ENCODE results near the gene FBXO5.
A peak's percentile ranks its signal among the peaks of the same experiment; 100 is the strongest.
"Not testable (repeated sequence)": the region's sequence is repeated elsewhere in the genome, so short reads cannot be mapped to it uniquely, and the experiment has no call there.

Gene FBXO5

DNA sequence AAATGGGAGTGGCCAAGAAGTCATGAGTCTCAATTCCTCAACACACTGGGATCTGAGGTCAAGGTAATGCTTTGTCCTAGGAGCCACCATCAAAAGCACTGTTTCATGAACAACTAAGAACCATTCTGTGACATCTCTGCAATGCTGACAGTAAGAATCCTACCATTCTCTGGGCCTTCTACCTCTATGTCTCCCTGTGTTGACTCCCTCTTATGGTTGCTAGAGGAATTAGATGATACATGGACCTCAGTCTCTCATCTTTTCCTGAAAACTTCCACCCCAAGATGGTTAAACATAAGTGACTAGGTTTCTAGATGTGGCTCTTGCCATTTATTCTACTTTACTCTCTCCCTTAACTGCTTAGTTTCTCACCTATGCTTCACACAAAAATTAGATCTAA lies 10.6 kb upstream of the FBXO5 start:
- DNase-seq (ENCODE audit: low spot score): no peak

DNA sequence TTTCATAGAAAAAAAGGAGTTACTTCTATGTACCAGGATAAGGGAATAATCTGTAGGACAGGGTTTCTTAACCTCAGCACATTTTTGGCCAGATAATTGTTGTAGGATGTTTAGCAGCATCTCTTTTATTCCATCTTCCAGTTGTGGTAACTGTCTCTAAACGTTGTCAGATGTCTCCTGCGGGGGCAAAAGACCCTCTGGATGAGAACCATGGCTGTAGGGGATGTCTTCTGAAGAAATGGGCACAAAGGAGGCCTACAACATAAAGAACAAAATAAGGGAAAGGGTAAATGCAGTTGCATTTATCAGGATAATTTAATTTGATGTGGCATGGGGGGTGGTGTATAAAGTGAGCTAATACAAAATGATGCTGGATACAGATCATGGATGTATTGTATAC lies 4.1 kb upstream of the FBXO5 start:
- DNase-seq (ENCODE audit: low spot score): no peak

- not testable (repeated sequence) for DNase-seq (ENCODE audit: low spot score)
Observed at GRCh38 chr6:152985300-152985699, 2.5 kb upstream of the FBXO5 start.

GRCh38 chr6:152984513-152984872 lies 1.7 kb upstream of the FBXO5 start:
- peak; percentile 12 for DNase-seq (ENCODE audit: low spot score)

DNA sequence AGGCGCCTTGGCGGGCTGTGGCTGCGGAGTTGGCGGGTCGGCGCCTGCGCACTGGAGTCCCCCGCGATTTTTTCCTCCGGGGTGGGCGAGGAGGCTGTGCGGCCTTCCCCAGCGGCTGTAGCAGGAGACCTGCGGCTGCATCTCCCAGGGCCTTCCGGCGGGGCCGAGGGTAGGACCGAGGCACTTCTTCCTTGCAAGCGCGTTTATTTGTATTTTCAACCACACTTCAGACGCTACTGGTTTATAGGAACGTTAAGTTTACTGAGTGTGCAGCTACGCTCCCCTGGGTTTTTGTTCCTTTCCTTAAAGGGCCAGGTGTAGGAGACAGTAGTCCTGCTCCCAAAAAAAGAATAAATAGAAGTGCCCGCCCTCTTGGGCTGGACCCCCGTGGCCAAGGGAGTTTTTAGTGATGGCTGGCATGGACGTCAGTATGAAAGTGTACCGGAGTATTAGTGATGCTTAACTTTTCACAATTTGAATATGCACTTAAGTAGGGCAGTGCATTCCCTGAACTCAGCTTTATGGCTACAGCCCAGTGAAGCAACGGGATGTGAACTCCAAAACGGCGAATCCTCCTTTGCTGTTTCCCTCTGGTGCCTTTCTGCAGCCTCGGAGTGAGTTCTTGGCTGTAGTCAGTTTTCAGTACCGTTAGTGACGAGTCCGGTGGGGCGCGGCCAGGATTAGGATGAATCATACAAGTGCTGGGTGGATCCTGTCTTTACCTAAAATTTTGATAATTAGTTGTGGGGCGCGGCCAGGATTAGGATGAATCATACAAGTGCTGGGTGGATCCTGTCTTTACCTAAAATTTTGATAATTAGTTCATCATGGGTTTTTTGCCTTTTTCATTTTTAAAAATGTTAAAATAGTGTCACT lies 1.0 kb upstream of the FBXO5 start:
- DNase-seq (ENCODE audit: low spot score): peak; percentile 48

GRCh38 chr6:152981989-152982903 lies 595 bp downstream of the FBXO5 start:
- no peak for DNase-seq (ENCODE audit: low spot score)

GRCh38 chr6:152981219-152981618 lies 1.6 kb downstream of the FBXO5 start:
- no peak for DNase-seq (ENCODE audit: low spot score)

DNA sequence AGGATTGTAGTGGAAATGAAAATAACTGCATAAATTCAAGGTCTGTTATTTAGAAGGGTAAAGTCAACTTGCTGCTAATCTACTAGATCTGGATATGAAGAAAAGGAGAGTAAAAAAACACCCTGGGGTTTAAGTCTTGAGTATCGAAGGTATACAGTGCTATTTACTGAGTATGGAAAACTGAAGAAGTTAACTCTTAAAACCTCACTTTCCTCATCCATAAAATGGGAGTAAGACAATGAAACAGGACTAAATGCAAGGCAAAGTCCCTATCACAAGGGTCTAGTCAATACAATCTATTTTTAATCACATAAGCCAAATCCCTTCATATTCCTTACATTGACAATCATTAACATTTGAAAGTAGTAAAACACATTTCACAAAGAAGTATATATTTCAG lies 2.2 kb downstream of the FBXO5 start:
- DNase-seq (ENCODE audit: low spot score): no peak

- DNase-seq (ENCODE audit: low spot score): no peak
Observed at GRCh38 chr6:152979116-152979515, 3.7 kb downstream of the FBXO5 start.

- DNase-seq (ENCODE audit: low spot score): no peak
Observed at GRCh38 chr6:152978058-152978457, 4.8 kb downstream of the FBXO5 start.

DNA sequence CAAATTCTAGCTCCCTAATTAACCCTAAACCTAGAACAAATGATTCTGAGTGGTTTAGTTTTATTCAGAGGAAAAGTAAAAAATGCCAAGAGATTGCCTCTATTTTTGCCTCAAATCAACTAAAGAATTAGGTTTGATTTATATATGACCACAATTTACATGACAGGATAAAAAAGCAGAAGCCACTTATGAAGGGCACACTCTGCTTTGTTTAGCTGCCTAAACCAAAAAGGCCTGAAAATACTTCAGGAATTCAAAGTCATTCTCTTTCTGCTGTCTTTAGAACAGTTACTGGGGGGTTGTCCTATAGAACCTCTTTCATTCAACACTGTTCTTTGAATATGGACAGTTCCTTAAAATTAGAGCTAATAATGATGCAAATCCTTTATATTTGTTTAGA lies 5.3 kb downstream of the FBXO5 start:
- DNase-seq (ENCODE audit: low spot score): no peak

- DNase-seq (ENCODE audit: low spot score): no peak
Observed at GRCh38 chr6:152976749-152977148, 6.1 kb downstream of the FBXO5 start.

GRCh38 chr6:152975204-152975915 lies 7.5 kb downstream of the FBXO5 start:
- peak; percentile 64 for DNase-seq (ENCODE audit: low spot score)

DNA sequence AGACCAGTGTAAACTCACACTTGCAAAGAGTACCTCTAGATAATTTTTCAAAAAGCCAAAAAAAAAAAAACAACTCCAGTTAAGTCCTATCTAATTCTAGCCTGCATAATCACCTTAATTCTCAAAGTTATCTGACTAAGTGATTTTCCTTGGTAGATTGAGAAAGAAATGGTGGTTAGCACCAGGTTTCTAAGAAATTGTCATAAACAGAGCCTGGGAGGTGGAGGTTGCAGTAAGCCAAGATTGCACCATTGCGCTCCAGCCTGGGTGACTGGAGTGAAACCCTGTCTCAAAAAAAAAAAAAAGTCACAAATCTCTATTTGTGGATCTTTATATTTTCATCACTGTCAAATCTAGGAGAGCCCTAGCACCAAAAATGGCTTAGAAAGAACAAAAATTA lies 8.9 kb downstream of the FBXO5 start:
- no peak for DNase-seq (ENCODE audit: low spot score)

DNA sequence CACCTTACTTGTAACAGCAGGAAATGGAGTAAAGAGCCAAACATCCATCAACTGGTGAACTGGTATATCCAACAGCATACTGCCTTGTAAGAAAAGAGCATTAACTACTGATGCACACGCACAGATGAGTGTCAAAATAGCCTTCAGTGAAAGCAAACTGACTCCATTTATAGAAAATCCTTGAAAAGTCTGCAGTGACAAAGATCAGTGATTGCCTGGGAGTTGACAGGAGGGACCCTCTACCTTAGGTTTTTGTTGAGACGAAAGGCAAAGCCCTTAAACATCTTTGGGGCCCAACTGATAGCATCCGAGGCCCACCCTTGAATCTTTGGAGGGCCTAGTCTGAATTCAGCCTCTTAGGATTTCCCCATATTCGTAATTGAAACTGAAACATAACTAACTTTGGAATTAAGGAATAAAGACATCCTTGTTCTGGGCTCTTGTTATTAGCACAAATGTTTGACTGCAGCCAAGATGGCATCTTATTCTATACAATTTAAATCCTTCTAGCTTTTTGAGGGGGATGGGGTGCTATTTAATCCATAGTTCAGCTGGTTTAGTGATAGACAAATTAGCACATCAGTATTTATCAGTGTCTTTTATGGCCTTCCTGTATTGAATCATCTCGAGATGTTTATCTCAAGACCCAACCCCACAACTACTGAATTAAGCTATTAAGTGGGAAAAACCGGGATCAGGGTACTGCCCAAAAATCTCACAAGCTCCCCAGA lies 13.0 kb downstream of the FBXO5 start:
- DNase-seq (ENCODE audit: low spot score): no peak

DNA sequence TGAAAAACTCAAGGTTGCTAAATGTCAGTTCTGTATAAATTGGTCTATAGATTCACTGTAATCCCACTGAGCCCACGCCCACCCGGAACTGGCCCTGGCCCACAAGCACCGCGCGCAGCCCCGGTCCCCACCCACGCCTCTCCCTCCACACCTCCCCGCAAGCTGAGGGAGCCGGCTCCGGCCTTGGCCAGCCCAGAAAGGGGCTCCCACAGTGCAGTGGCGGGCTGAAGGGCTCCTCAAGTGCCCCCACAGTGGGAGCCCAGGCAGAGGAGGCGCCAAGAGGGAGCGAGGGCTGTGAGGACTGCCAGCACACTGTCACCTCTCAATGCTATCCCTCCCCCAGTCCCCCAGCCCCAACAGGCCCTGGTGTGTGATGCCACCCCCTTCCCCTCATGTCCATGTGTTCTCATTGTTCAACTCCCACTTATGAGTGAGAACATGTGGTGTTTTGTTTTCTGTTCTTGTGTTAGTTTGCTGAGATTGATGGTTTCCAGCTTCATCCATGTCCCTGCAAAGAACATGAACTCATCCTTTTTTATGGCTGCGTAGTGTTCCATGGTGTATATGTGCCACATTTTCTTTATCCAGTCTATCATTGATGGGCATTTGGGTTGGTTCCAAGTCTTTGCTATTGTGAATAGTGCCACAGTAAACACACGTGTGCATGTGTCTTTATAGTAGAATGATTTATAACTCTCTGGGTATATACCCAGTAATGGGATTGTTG lies 16.5 kb downstream of the FBXO5 start:
- not testable (repeated sequence) for DNase-seq (ENCODE audit: low spot score)

DNA sequence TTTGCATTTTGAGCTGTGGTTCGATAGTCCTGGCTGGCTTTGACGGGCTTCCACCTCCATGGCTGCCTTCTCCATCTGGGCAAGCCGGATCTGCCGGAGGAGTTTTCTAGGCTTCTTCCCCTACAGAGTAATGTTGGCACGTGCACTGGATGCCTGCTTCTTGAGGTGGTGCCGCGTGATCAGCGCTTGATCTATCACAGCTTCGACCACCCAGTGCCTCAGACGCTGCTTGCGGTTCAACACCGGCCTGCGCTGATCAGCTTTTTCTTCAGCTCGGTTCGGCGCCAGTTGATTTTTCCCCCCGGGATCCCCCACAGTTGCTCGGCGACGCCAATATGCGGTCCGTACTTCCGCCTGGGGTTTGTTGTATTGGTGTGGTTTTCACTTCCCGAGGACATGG lies 23.5 kb downstream of the FBXO5 start:
- no peak for DNase-seq (ENCODE audit: low spot score)

DNA sequence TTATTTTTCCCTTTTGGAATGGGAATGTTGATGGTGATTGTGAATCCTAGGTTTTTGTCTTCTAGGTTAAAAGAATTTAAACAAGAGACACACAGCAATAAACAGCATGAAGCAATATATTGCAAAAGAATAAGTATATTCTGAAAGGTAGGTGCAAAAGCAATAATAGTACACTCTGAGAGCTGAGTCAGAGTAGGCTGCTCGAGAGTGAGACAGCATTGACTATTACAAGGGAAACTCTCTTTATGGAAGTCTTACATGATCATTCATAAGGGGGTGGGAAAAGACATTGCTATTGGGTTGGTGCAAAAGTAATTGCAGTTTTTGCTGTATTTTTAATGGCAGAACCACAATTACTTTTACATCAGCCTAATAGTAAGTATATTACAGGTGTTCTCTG lies 25.0 kb downstream of the FBXO5 start:
- DNase-seq (ENCODE audit: low spot score): no peak

DNA sequence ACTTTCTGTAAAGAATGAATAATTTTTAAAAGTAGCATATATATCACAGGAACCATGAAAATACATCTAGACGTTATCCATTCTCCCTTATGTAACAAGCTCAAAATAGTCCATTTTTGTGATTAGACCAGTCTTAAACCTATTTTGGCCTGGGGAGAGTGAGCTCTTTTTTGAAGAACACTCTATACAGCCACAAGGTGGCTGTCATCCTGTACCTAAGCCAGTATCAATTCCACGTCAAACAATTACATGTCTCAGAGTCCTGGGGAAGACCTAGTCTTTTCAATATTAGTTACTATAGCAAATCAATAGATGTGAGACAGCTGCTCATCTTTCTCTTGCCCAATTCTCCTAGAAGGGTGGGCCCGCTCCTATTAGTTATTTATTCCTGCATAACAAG lies 28.4 kb downstream of the FBXO5 start:
- no peak for DNase-seq (ENCODE audit: low spot score)

- DNase-seq (ENCODE audit: low spot score): peak; percentile 48
Observed at GRCh38 chr6:152952866-152953509, 29.9 kb downstream of the FBXO5 start.

GRCh38 chr6:152952045-152952444 lies 30.8 kb downstream of the FBXO5 start:
- no peak for DNase-seq (ENCODE audit: low spot score)

Data from pons (tissue), 1 donor.